Mesothelial cell of epicardium (in vitro differentiated cells): Measurements from ENCODE around the gene ZCCHC13. TPM values are rescaled to one million over a fixed set of nuclear protein-coding genes. Genes with fewer than 3 reads are reported as not detected.

Experiments
- DNase-seq, 2 experiments: peaks; one replicate each; pipeline ENCODE4 v3.0.0; 2021; ENCODE audit warnings: low spot score in 2 of 2; ENCODE audit not compliant: unreplicated experiment in 2 of 2
- H3K27ac Mint-ChIP-seq: 2 replicates; pipeline ENCODE4 v1.8.0; 2021; ENCODE audit warnings: mixed read lengths
- H3K27me3 Mint-ChIP-seq: 2 replicates; pipeline ENCODE4 v1.8.0; 2021; ENCODE audit warnings: low read depth, mixed read lengths
- H3K36me3 Mint-ChIP-seq: 2 replicates; pipeline ENCODE4 v1.8.0; 2021; ENCODE audit warnings: mixed read lengths
- H3K4me1 Mint-ChIP-seq: 2 replicates; pipeline ENCODE4 v1.8.0; 2021; ENCODE audit warnings: mixed read lengths
- H3K4me3 Mint-ChIP-seq: 2 replicates; pipeline ENCODE4 v1.8.0; 2021; ENCODE audit warnings: mild to moderate bottlenecking, moderate library complexity, mixed read lengths
- H3K9me3 Mint-ChIP-seq: 2 replicates; pipeline ENCODE4 v1.8.0; 2021; ENCODE audit warnings: mixed read lengths
- CTCF ChIP-seq: fragments of 200-600 bp; sonication (generic); IDR thresholded peaks from one replicate; pipeline ENCODE4 v1.5.0; 2021; ENCODE audit warnings: antibody characterized with exemption; ENCODE audit not compliant: unreplicated experiment
- total RNA-seq: library from RNA; stranded (reverse); gene quantifications from 3 replicates; pipeline ENCODE4 v1.2.1, GENCODE V29; 2021

Gene ZCCHC13
- total RNA-seq, 1 donor from 2014 or later: not detected

GRCh38 chrX:74286950-74287740, 16.8 kb upstream of the ZCCHC13 start:
- Mint-ChIP-seq H3K9me3 (no peaks in the 10 kb centered on the region), H3K36me3 (no peaks in the 10 kb centered on the region), H3K4me3 (no peak overlapping the region), H3K27me3 (no peaks in the 10 kb centered on the region), H3K4me1 (peaks cover 21% of the 10 kb centered on the region), H3K27ac (no peak overlapping the region)
- no peak for TF ChIP-seq CTCF
- no peak for DNase-seq

GRCh38 chrX:74291577-74291963, 12.4 kb upstream of the ZCCHC13 start:
- H3K27ac Mint-ChIP-seq: peak overlapping the region; percentile 96
- H3K4me1 Mint-ChIP-seq: peaks cover 12% of the 10 kb centered on the region
- TF ChIP-seq CTCF: no peak
- H3K4me3 Mint-ChIP-seq: peak overlapping the region; percentile 86
- no peaks in the 10 kb centered on the region for H3K36me3 Mint-ChIP-seq
- H3K27me3 Mint-ChIP-seq: no peaks in the 10 kb centered on the region
- no peak for DNase-seq
- no peaks in the 10 kb centered on the region for H3K9me3 Mint-ChIP-seq

GRCh38 chrX:74291964-74292807, 11.8 kb upstream of the ZCCHC13 start:
- peak; percentile 62 to 72 for DNase-seq
- TF ChIP-seq CTCF: no peak
- Mint-ChIP-seq H3K9me3 (no peaks in the 10 kb centered on the region), H3K27me3 (no peaks in the 10 kb centered on the region), H3K4me1 (peaks cover 12% of the 10 kb centered on the region), H3K36me3 (no peaks in the 10 kb centered on the region), H3K27ac (peak overlapping the region; percentile 96), H3K4me3 (peak overlapping the region; percentile 86)

GRCh38 chrX:74292808-74293123, 11.2 kb upstream of the ZCCHC13 start:
- H3K4me3 Mint-ChIP-seq: peak overlapping the region; percentile 86
- no peaks in the 10 kb centered on the region for H3K27me3 Mint-ChIP-seq
- no peaks in the 10 kb centered on the region for H3K9me3 Mint-ChIP-seq
- peak overlapping the region; percentile 96 for H3K27ac Mint-ChIP-seq
- H3K36me3 Mint-ChIP-seq: no peaks in the 10 kb centered on the region
- peaks cover 12% of the 10 kb centered on the region for H3K4me1 Mint-ChIP-seq
- no peak for DNase-seq
- TF ChIP-seq CTCF: no peak

- TF ChIP-seq CTCF: no peak
- H3K27ac Mint-ChIP-seq: peak overlapping the region; percentile 96
- no peaks in the 10 kb centered on the region for H3K36me3 Mint-ChIP-seq
- H3K4me3 Mint-ChIP-seq: peak overlapping the region; percentile 86
- H3K27me3 Mint-ChIP-seq: no peaks in the 10 kb centered on the region
- H3K9me3 Mint-ChIP-seq: no peaks in the 10 kb centered on the region
- DNase-seq: peak; percentile 43 to 62
- H3K4me1 Mint-ChIP-seq: peaks cover 5% of the 10 kb centered on the region
These were observed 10.5 kb upstream of the ZCCHC13 start for GRCh38 chrX:74293343-74293946.
